Right lobe of liver (tissue), 4 donors: ENCODE measurements around the gene OTOP3.

Source experiments
- POLR2A ChIP-seq: fragments of 450-650 bp; IDR thresholded peaks from one replicate; pipeline ENCODE4 v1.6.1; 2017; ENCODE audit warnings: antibody characterized with exemption, mild to moderate bottlenecking
- TF ChIP-seq, protein P1 (sequence below), 4 donors: fragments of 200-600 bp in 3 of 4; fragments of 450-650 bp in 1 of 4; IDR thresholded peaks; one replicate each; pipeline versions ENCODE4 v1.5.1 to v1.8.0; 2016 to 2022; ENCODE audit warnings: antibody characterized with exemption in 4 of 4, mild to moderate bottlenecking in 2 of 4
- donor health status: DM: no; HTN: no; CAD: no.
- donor health status: DM: no; HTN: no; CAD: no.
- donor health status: DM: no; HTN: yes; CAD: no.

DNA sequence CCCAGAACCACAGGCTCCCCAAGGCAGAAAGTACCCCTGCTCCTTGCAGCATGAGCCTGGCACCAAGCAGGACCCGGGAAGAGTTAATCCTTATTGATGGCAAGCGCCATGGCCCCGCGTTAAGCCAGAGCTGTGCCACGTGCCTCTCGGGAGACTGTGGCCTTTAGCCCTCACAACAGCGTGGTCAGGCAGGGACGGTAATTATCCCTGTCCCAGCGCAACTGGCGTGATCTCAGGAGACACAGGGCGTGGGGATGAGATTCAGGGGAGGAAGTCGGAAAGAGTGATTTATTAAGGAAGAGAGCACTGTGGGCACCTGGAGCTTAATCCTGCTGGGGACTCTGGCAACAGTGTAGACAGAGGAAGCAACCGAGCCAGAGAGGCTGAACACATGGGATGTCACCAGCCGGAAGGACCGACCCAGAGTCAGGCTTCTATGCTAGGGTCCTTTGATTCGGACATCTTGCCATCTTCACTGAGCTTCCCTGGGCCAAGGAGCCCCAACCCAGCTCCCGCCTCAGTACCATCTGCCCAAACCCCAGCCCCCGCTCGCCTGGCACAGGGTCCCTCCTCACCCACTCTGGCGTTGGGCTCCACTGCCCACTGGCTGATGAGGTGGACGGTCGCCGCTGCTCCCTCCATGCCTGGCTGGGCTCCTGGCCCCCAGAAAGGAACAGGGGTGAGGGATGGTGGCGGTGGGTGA is 16.9 kb downstream of the OTOP3 start:
- TF ChIP-seq, protein P1, sequence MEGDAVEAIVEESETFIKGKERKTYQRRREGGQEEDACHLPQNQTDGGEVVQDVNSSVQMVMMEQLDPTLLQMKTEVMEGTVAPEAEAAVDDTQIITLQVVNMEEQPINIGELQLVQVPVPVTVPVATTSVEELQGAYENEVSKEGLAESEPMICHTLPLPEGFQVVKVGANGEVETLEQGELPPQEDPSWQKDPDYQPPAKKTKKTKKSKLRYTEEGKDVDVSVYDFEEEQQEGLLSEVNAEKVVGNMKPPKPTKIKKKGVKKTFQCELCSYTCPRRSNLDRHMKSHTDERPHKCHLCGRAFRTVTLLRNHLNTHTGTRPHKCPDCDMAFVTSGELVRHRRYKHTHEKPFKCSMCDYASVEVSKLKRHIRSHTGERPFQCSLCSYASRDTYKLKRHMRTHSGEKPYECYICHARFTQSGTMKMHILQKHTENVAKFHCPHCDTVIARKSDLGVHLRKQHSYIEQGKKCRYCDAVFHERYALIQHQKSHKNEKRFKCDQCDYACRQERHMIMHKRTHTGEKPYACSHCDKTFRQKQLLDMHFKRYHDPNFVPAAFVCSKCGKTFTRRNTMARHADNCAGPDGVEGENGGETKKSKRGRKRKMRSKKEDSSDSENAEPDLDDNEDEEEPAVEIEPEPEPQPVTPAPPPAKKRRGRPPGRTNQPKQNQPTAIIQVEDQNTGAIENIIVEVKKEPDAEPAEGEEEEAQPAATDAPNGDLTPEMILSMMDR (IDR thresholded peaks at IDR 0.05): no peak
- no peak for TF ChIP-seq POLR2A
